ENCODE results near the gene RBM6. TPM values are rescaled to one million over a fixed set of nuclear protein-coding genes. Genes with fewer than 3 reads are reported as not detected.

The RBM6 gene
- total and polyA plus RNA-seq, 5 donors: 43.2 to 53.1 (median 49.5) TPM

- no peak for DNase-seq
- Histone ChIP-seq H3K9me3 (ENCODE audit: control insufficient read depth, low read length) (no peaks in the 10 kb centered on the region), H3K4me1 (ENCODE audit: control insufficient read depth, insufficient read depth, low read length) (no peaks in the 10 kb centered on the region), H3K27me3 (ENCODE audit: control insufficient read depth, insufficient read depth) (no peaks in the 10 kb centered on the region), H3K4me3 (ENCODE audit: low read length) (no peak overlapping the region), H3K27ac (ENCODE audit: low read length) (no peak overlapping the region)
- no peak for ATAC-seq
- WGBS: 81% methylated on average over 3 of the region's 3 CpGs
- intact Hi-C loops (cut with DNase I): loop anchor here in 3 of 4 donors (2.0 to 10.0 kb wide), 3 partner anchors 68 to 155 kb away; partner anchors contain the start of gene LSMEM2 (in 2 of the 3)
Measured at GRCh38 chr3:50119786-50120185, 179.8 kb downstream of the RBM6 start.

GRCh38 chr3:50120364-50121071 lies 180.6 kb downstream of the RBM6 start:
- 74% methylated on average over 10 of the region's 10 CpGs for WGBS
- no peaks in the 10 kb centered on the region for H3K9me3 ChIP-seq (ENCODE audit: control insufficient read depth, low read length)
- no peak overlapping the region for H3K4me3 ChIP-seq (ENCODE audit: low read length)
- H3K27ac ChIP-seq (ENCODE audit: low read length): no peak overlapping the region
- no peaks in the 10 kb centered on the region for H3K27me3 ChIP-seq (ENCODE audit: control insufficient read depth, insufficient read depth)
- no peaks in the 10 kb centered on the region for H3K4me1 ChIP-seq (ENCODE audit: control insufficient read depth, insufficient read depth, low read length)
- DNase-seq (no peak), ATAC-seq (peak in 1 of 2 donors; percentile 2)
- intact Hi-C loops (cut with DNase I): loop anchor here in 3 of 4 donors (2.0 to 10.0 kb wide), 3 partner anchors 67 to 154 kb away; partner anchors contain the start of gene LSMEM2 (in 2 of the 3)

GRCh38 chr3:50121072-50122032 lies 181.4 kb downstream of the RBM6 start:
- intact Hi-C loops (cut with DNase I): loop anchor here (2.0 to 10.0 kb wide), 3 partner anchors 66 to 153 kb away; partner anchors contain the start of gene LSMEM2 (in 2 of the 4)
- H3K27ac ChIP-seq (ENCODE audit: low read length): no peak overlapping the region
- WGBS: 29% methylated on average over 13 of the region's 13 CpGs
- no peaks in the 10 kb centered on the region for H3K4me1 ChIP-seq (ENCODE audit: control insufficient read depth, insufficient read depth, low read length)
- H3K4me3 ChIP-seq (ENCODE audit: low read length): no peak overlapping the region
- no peaks in the 10 kb centered on the region for H3K9me3 ChIP-seq (ENCODE audit: control insufficient read depth, low read length)
- DNase-seq (peak; percentile 81 to 88 (median 85)), ATAC-seq (peak; percentile 82)
- H3K27me3 ChIP-seq (ENCODE audit: control insufficient read depth, insufficient read depth): no peaks in the 10 kb centered on the region

- 84% methylated on average over 2 of the region's 2 CpGs for WGBS
- H3K4me1 ChIP-seq (ENCODE audit: control insufficient read depth, insufficient read depth, low read length): no peaks in the 10 kb centered on the region
- H3K27ac ChIP-seq (ENCODE audit: low read length): no peak overlapping the region
- DNase-seq: no peak
- no peaks in the 10 kb centered on the region for H3K27me3 ChIP-seq (ENCODE audit: control insufficient read depth, insufficient read depth)
- H3K4me3 ChIP-seq (ENCODE audit: low read length): no peak overlapping the region
- peak in 1 of 2 donors; percentile 37 for ATAC-seq
- intact Hi-C loops (cut with DNase I): loop anchor here (2.0 to 10.0 kb wide), 3 partner anchors 65 to 153 kb away; partner anchors contain the start of gene LSMEM2 (in 2 of the 4)
- H3K9me3 ChIP-seq (ENCODE audit: control insufficient read depth, low read length): no peaks in the 10 kb centered on the region
Measured at GRCh38 chr3:50122071-50122470, 182.1 kb downstream of the RBM6 start.

GRCh38 chr3:50122661-50123391 lies 182.9 kb downstream of the RBM6 start:
- peak in 1 of 3 donors; percentile 52 for DNase-seq
- intact Hi-C loops (cut with DNase I): loop anchor here (2.0 to 10.0 kb wide), 3 partner anchors 64 to 152 kb away; partner anchors contain the start of gene LSMEM2 (in 2 of the 4)
- no peak overlapping the region for H3K27ac ChIP-seq (ENCODE audit: low read length)
- no peak for ATAC-seq
- no peaks in the 10 kb centered on the region for H3K9me3 ChIP-seq (ENCODE audit: control insufficient read depth, low read length)
- no peaks in the 10 kb centered on the region for H3K4me1 ChIP-seq (ENCODE audit: control insufficient read depth, insufficient read depth, low read length)
- H3K27me3 ChIP-seq (ENCODE audit: control insufficient read depth, insufficient read depth): no peaks in the 10 kb centered on the region
- H3K4me3 ChIP-seq (ENCODE audit: low read length): no peak overlapping the region
- 77% methylated on average over 14 of the region's 14 CpGs for WGBS

- peak in 1 of 3 donors; percentile 5 for DNase-seq
- no peaks in the 10 kb centered on the region for H3K4me1 ChIP-seq (ENCODE audit: control insufficient read depth, insufficient read depth, low read length)
- H3K27me3 ChIP-seq (ENCODE audit: control insufficient read depth, insufficient read depth): no peaks in the 10 kb centered on the region
- no peak overlapping the region for H3K4me3 ChIP-seq (ENCODE audit: low read length)
- no peak overlapping the region for H3K27ac ChIP-seq (ENCODE audit: low read length)
- 87% methylated on average over 4 of the region's 4 CpGs for WGBS
- intact Hi-C loops (cut with DNase I): loop anchor here (2.0 to 10.0 kb wide), 3 partner anchors 64 to 151 kb away; partner anchors contain the start of gene LSMEM2 (in 2 of the 4)
- H3K9me3 ChIP-seq (ENCODE audit: control insufficient read depth, low read length): no peaks in the 10 kb centered on the region
- no peak for ATAC-seq
Measured at GRCh38 chr3:50123394-50124051, 183.6 kb downstream of the RBM6 start.

- peak in 1 of 3 donors; percentile 13 for DNase-seq
- WGBS: 26% methylated on average over 15 of the region's 15 CpGs
- intact Hi-C loops (cut with DNase I): loop anchor here in 3 of 4 donors (5.0 to 10.0 kb wide), 2 partner anchors 63 to 151 kb away; partner anchors contain the start of gene LSMEM2 (in 2 of the 3)
- H3K4me3 ChIP-seq (ENCODE audit: low read length): no peak overlapping the region
- no peak for ATAC-seq
- H3K27ac ChIP-seq (ENCODE audit: low read length): no peak overlapping the region
- no peaks in the 10 kb centered on the region for H3K9me3 ChIP-seq (ENCODE audit: control insufficient read depth, low read length)
- no peaks in the 10 kb centered on the region for H3K27me3 ChIP-seq (ENCODE audit: control insufficient read depth, insufficient read depth)
- H3K4me1 ChIP-seq (ENCODE audit: control insufficient read depth, insufficient read depth, low read length): no peaks in the 10 kb centered on the region
Measured at GRCh38 chr3:50124052-50124799, 184.3 kb downstream of the RBM6 start.

GRCh38 chr3:50124800-50125178 lies 184.8 kb downstream of the RBM6 start:
- H3K9me3 ChIP-seq (ENCODE audit: control insufficient read depth, low read length): no peaks in the 10 kb centered on the region
- intact Hi-C loops (cut with DNase I): loop anchor here in 3 of 4 donors (5.0 to 10.0 kb wide), 2 partner anchors 63 to 150 kb away; partner anchors contain the start of gene LSMEM2 (in 2 of the 3)
- DNase-seq: peak in 1 of 3 donors; percentile 53
- ATAC-seq: no peak
- no peaks in the 10 kb centered on the region for H3K27me3 ChIP-seq (ENCODE audit: control insufficient read depth, insufficient read depth)
- 28% methylated on average over 12 of the region's 12 CpGs for WGBS
- no peak overlapping the region for H3K27ac ChIP-seq (ENCODE audit: low read length)
- H3K4me1 ChIP-seq (ENCODE audit: control insufficient read depth, insufficient read depth, low read length): no peaks in the 10 kb centered on the region
- no peak overlapping the region for H3K4me3 ChIP-seq (ENCODE audit: low read length)

GRCh38 chr3:50125541-50126286 lies 185.8 kb downstream of the RBM6 start:
- peak in 1 of 3 donors; percentile 40 for DNase-seq

More at GRCh38 chr3:50125541-50126286, 185.8 kb downstream of the RBM6 start:
- no peak for ATAC-seq
- Histone ChIP-seq H3K27me3 (ENCODE audit: control insufficient read depth, insufficient read depth) (no peaks in the 10 kb centered on the region), H3K4me1 (ENCODE audit: control insufficient read depth, insufficient read depth, low read length) (no peaks in the 10 kb centered on the region), H3K9me3 (ENCODE audit: control insufficient read depth, low read length) (no peaks in the 10 kb centered on the region), H3K27ac (ENCODE audit: low read length) (no peak overlapping the region), H3K4me3 (ENCODE audit: low read length) (no peak overlapping the region)
- intact Hi-C loops (cut with DNase I): loop anchor here in 2 of 4 donors (10.0 kb wide), 1 partner anchor 149 kb away; the partner anchor contains the start of gene LSMEM2 (in 2 of the 2)
- WGBS: 56% methylated on average over 9 of the region's 9 CpGs
